Osteoblast (primary cell): ENCODE measurements around the gene ARMC6. TPM values are rescaled to one million over a fixed set of nuclear protein-coding genes. Genes with fewer than 3 reads are reported as not detected.

ENCODE experiments used
- DNase-seq: peaks from one replicate; pipeline ENCODE4 v3.0.0; 2011; ENCODE audit warnings: low spot score, mixed read lengths; ENCODE audit not compliant: insufficient read length; ENCODE audit errors: missing footprints
- H2AFZ ChIP-seq: 2 replicates; pipeline ENCODE4 v1.6.0; 2011; ENCODE audit warnings: mild to moderate bottlenecking, low read length
- H3K27ac ChIP-seq: 2 replicates; pipeline ENCODE4 v1.5.1; 2011; ENCODE audit warnings: mild to moderate bottlenecking, low read depth, low read length, moderate library complexity
- H3K27me3 ChIP-seq: 2 replicates; pipeline ENCODE4 v1.6.0; 2012; ENCODE audit warnings: mild to moderate bottlenecking, control low read depth, inconsistent platforms, low read length, moderate library complexity; ENCODE audit not compliant: insufficient read depth
- H3K36me3 ChIP-seq: 2 replicates; pipeline ENCODE4 v1.5.1; 2011; ENCODE audit warnings: mild to moderate bottlenecking, low read length, control low read depth, moderate library complexity; ENCODE audit not compliant: insufficient read depth
- H3K4me1 ChIP-seq: 2 replicates; pipeline ENCODE4 v1.5.1; 2011; ENCODE audit warnings: mild to moderate bottlenecking, low read length, control low read depth, moderate library complexity; ENCODE audit not compliant: insufficient read depth
- H3K4me2 ChIP-seq: 2 replicates; pipeline ENCODE4 v1.6.0; 2011; ENCODE audit warnings: mild to moderate bottlenecking, low read length; ENCODE audit not compliant: insufficient read depth
- H3K4me3 ChIP-seq: fragments of 200-600 bp; sonication (generic); 3 replicates; pipeline ENCODE4 v1.5.1; 2012; ENCODE audit warnings: mild to moderate bottlenecking, low read length, inconsistent platforms; ENCODE audit not compliant: insufficient read depth
- H3K79me2 ChIP-seq: 2 replicates; pipeline ENCODE4 v1.6.0; 2012; ENCODE audit warnings: mild to moderate bottlenecking, low read length, control low read depth, inconsistent platforms; ENCODE audit not compliant: insufficient read depth
- H3K9me3 ChIP-seq: 2 replicates; pipeline ENCODE4 v1.5.1; 2011; ENCODE audit warnings: low read depth, low read length, control low read depth
- H4K20me1 ChIP-seq: 2 replicates; pipeline ENCODE4 v1.6.0; 2012; ENCODE audit warnings: mild to moderate bottlenecking, low read length, control low read depth; ENCODE audit not compliant: insufficient read depth
- total RNA-seq: library from RNA; depleted of rRNA; stranded (reverse); fragments of >200 nt; gene quantifications from 2 replicates; pipeline ENCODE4 v1.2.3, GENCODE V29; 2012
- TF ChIP-seq, protein P1 (sequence below): IDR thresholded peaks from 2 replicates; pipeline ENCODE4 v1.5.1; 2011; ENCODE audit warnings: mild to moderate bottlenecking, low read depth, low read length, moderate library complexity; ENCODE audit errors: extremely low read depth

Gene ARMC6
- total RNA-seq, 1 donor: 38.4 TPM

DNA sequence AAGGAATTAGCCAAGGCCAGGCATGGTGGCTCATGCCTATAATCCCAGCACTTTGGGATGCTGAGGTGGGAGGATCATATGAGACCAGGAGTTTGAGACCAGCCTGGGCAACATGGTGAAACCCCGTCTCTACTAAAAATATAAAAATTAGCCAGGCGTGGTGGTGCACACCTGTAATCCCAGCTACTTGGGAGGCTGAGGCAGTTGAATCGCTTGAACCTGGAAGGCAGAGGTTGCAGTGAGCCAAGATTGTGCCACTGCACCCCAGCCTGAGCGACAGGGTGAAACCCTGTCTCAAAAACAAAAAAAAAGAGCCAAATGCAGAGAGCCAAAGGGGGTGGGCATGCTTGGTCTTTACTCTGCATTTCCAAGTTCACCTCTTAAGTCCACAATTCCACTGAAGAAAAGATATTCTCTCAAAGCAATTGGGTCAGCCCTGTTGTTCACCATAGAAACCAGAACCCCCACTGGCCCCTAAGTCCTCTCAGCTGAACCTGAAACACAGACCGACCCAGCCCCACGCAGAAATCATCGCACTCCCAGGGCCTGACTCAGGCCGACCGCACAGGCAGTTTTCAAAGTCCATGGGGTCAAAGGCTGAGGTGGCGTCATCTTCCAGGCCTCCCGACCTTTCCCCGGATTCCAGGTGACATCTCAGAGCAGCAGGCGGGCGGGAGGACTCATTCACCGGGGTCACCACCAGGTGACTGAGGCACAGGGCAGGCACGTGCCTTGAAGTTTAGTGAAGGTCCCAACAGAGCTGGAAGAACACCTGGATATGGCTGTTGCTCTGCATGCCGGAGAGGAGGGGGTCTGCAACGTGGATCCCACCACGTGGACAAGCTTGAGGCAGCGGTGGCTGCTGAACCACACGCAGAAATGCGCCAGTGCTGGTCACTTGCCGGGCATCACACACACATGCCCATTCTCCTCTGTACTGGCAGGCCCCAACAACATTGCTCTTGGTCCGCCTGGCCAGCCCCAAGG lies 63.5 kb downstream of the ARMC6 start:
- no peaks in the 10 kb centered on the region for H3K4me1 ChIP-seq
- H3K27ac ChIP-seq: no peak overlapping the region
- TF ChIP-seq, protein P1, sequence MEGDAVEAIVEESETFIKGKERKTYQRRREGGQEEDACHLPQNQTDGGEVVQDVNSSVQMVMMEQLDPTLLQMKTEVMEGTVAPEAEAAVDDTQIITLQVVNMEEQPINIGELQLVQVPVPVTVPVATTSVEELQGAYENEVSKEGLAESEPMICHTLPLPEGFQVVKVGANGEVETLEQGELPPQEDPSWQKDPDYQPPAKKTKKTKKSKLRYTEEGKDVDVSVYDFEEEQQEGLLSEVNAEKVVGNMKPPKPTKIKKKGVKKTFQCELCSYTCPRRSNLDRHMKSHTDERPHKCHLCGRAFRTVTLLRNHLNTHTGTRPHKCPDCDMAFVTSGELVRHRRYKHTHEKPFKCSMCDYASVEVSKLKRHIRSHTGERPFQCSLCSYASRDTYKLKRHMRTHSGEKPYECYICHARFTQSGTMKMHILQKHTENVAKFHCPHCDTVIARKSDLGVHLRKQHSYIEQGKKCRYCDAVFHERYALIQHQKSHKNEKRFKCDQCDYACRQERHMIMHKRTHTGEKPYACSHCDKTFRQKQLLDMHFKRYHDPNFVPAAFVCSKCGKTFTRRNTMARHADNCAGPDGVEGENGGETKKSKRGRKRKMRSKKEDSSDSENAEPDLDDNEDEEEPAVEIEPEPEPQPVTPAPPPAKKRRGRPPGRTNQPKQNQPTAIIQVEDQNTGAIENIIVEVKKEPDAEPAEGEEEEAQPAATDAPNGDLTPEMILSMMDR: no peak
- no peak overlapping the region for H3K4me3 ChIP-seq
- peaks cover 4% of the 10 kb centered on the region for H3K36me3 ChIP-seq
- no peaks in the 10 kb centered on the region for H3K9me3 ChIP-seq
- H3K27me3 ChIP-seq: no peaks in the 10 kb centered on the region
- H2AFZ ChIP-seq: no peak overlapping the region
- no peak overlapping the region for H3K4me2 ChIP-seq
- no peaks in the 10 kb centered on the region for H3K79me2 ChIP-seq
- H4K20me1 ChIP-seq: peaks cover 2% of the 10 kb centered on the region
- no peak for DNase-seq

- peaks cover 4% of the 10 kb centered on the region for H3K36me3 ChIP-seq
- peak; percentile 22 for DNase-seq
- no peak overlapping the region for H3K27ac ChIP-seq
- TF ChIP-seq, protein P1: no peak
- H3K79me2 ChIP-seq: no peaks in the 10 kb centered on the region
- no peak overlapping the region for H3K4me2 ChIP-seq
- no peaks in the 10 kb centered on the region for H4K20me1 ChIP-seq
- no peak overlapping the region for H2AFZ ChIP-seq
- no peaks in the 10 kb centered on the region for H3K9me3 ChIP-seq
- no peaks in the 10 kb centered on the region for H3K27me3 ChIP-seq
- H3K4me3 ChIP-seq: no peak overlapping the region
- no peaks in the 10 kb centered on the region for H3K4me1 ChIP-seq
Measured at GRCh38 chr19:19098084-19098702, 64.8 kb downstream of the ARMC6 start.

- DNase-seq: peak; percentile 55
- Histone ChIP-seq H4K20me1 (no peaks in the 10 kb centered on the region), H3K9me3 (no peaks in the 10 kb centered on the region), H2AFZ (no peak overlapping the region), H3K79me2 (no peaks in the 10 kb centered on the region), H3K4me2 (no peak overlapping the region), H3K4me3 (no peak overlapping the region), H3K4me1 (no peaks in the 10 kb centered on the region), H3K36me3 (peaks cover 4% of the 10 kb centered on the region), H3K27me3 (no peaks in the 10 kb centered on the region), H3K27ac (no peak overlapping the region)
- TF ChIP-seq, protein P1: no peak
Measured at GRCh38 chr19:19098703-19099632, 65.6 kb downstream of the ARMC6 start.
